K562 (cell line): Measurements from ENCODE around the gene ZBTB9. TPM values are rescaled to one million over a fixed set of nuclear protein-coding genes. Genes with fewer than 3 reads are reported as not detected.

Experiments used
- CCAR2 ChIP-seq: fragments of 200-400 bp; formaldehyde crosslinking; IDR thresholded peaks from 2 replicates; pipeline ENCODE4 v1.6.1; 2017; ENCODE audit warnings: mild to moderate bottlenecking, low read depth, low read length
- CEBPB ChIP-seq: fragments of 450-650 bp; IDR thresholded peaks from 2 replicates; pipeline ENCODE4 v1.6.1; 2016; ENCODE audit warnings: missing genetic modification characterization, missing compliant biosample characterization
- E2F8 ChIP-seq: fragments of 450-650 bp; IDR thresholded peaks from 2 replicates; pipeline ENCODE4 v1.7.1; 2018; ENCODE audit warnings: mild to moderate bottlenecking, low read depth; ENCODE audit not compliant: partially characterized antibody
- ERF ChIP-seq: fragments of 450-650 bp; formaldehyde crosslinking; IDR thresholded peaks from 2 replicates; pipeline ENCODE4 v1.4.0; 2020; ENCODE audit warnings: mild to moderate bottlenecking, mixed read lengths
- FOXJ3 ChIP-seq: sonication (generic); formaldehyde crosslinking; IDR thresholded peaks from 2 replicates; pipeline ENCODE4 v1.4.0; 2020; ENCODE audit warnings: mild to moderate bottlenecking, missing genetic modification reagents
- GATA2 ChIP-seq: sonication (generic); formaldehyde crosslinking; IDR thresholded peaks from 2 replicates; pipeline ENCODE4 v1.4.0; 2020; ENCODE audit warnings: mild to moderate bottlenecking, missing genetic modification reagents
- JUNB ChIP-seq: fragments of 450-650 bp; formaldehyde crosslinking; conservative IDR thresholded peaks from 2 replicates; pipeline ENCODE4 v1.4.0; 2020; ENCODE audit warnings: mild to moderate bottlenecking
- KDM2B ChIP-seq: fragments of 250-450 bp; sonication (Bioruptor Pico); IDR thresholded peaks from 2 replicates; pipeline ENCODE4 v1.8.0; 2021; ENCODE audit warnings: mild to moderate bottlenecking, moderate library complexity
- NFE2L1 ChIP-seq: fragments of 450-650 bp; IDR thresholded peaks from 2 replicates; pipeline ENCODE4 v1.6.1; 2016; ENCODE audit warnings: missing genetic modification characterization, low read depth, mild to moderate bottlenecking, missing compliant biosample characterization, moderate library complexity, borderline replicate concordance
- NFYB ChIP-seq: IDR thresholded peaks from 2 replicates; pipeline ENCODE4 v1.6.1; 2011; ENCODE audit warnings: mild to moderate bottlenecking, moderate library complexity; ENCODE audit not compliant: insufficient read length; ENCODE audit errors: extremely low read depth
- PCBP2 ChIP-seq: fragments of 200-400 bp; formaldehyde crosslinking; IDR thresholded peaks from 2 replicates; pipeline ENCODE4 v1.6.1; 2018; ENCODE audit warnings: low read length, low read depth, mild to moderate bottlenecking, moderate library complexity; ENCODE audit not compliant: poor library complexity, severe bottlenecking
- PHB2 ChIP-seq: fragments of 450-650 bp; IDR thresholded peaks from 2 replicates; pipeline ENCODE4 v1.6.1; 2017; ENCODE audit warnings: low read depth
- PHTF2 ChIP-seq: fragments of 250-450 bp; sonication (Bioruptor Pico); IDR thresholded peaks from 2 replicates; pipeline ENCODE4 v1.5.0; 2021; ENCODE audit warnings: mild to moderate bottlenecking
- STAT5A ChIP-seq: IDR thresholded peaks from 2 replicates; pipeline ENCODE4 v1.6.1; 2012; ENCODE audit warnings: low read length, inconsistent platforms, borderline replicate concordance
- TOE1 ChIP-seq, 2 experiments: fragments of 450-650 bp in 1 of 2; sonication (generic) in 1 of 2; formaldehyde crosslinking in 1 of 2; IDR thresholded peaks; 2 replicates each; pipeline versions ENCODE4 v1.7.1 to v1.8.0; 2016 to 2022; ENCODE audit warnings: borderline replicate concordance in 2 of 2, mild to moderate bottlenecking in 2 of 2, antibody characterized with exemption in 1 of 2, inconsistent platforms in 1 of 2, low read depth in 1 of 2, missing genetic modification reagents in 1 of 2, moderate library complexity in 1 of 2
- ZNF134 ChIP-seq: fragments of 250-450 bp; sonication (Bioruptor Pico); conservative IDR thresholded peaks from 2 replicates; pipeline ENCODE4 v1.4.0; 2020
- ZNF174 ChIP-seq: fragments of 250-450 bp; sonication (Bioruptor Pico); IDR thresholded peaks from 2 replicates; pipeline ENCODE4 v1.4.0; 2020; ENCODE audit warnings: mild to moderate bottlenecking
- ZNF316 ChIP-seq: fragments of 450-650 bp; IDR thresholded peaks from 2 replicates; pipeline ENCODE4 v1.6.1; 2016
- ZNF512 ChIP-seq: IDR thresholded peaks from 2 replicates; pipeline ENCODE4 v1.6.1; 2016; ENCODE audit warnings: missing genetic modification characterization, missing compliant biosample characterization
- ZNF583 ChIP-seq: fragments of 250-450 bp; sonication (Bioruptor Pico); IDR thresholded peaks from 2 replicates; pipeline ENCODE4 v1.4.0; 2020
- polyA plus RNA-seq, 8 experiments: library from polyadenylated mRNA; depleted of rRNA in 4 of 8; stranded (reverse) in 5 of 8; unstranded in 3 of 8; fragments of >200 nt; fragmentation: Nextera tagmentation in 2 of 8; fragmentation: Illumina TruSeq in 1 of 8; extraction: Ambion mirVana in 2 of 8; extraction: Trizol in 1 of 8; gene quantifications; 2 replicates each; pipeline versions ENCODE4 v1.2.1 to v1.2.3, GENCODE V29; 2011 to 2014; ENCODE audit warnings: inconsistent platforms in 1 of 8, missing spikeins in 1 of 8
- total RNA-seq, 7 experiments: library from RNA; depleted of rRNA in 6 of 7; stranded (reverse); fragments of >200 nt in 6 of 7; fragmentation: Illumina TruSeq in 2 of 7; extraction: Trizol in 2 of 7; gene quantifications; 2 replicates each; pipeline versions ENCODE4 v1.2.1 to v1.2.3, GENCODE V29; 2011 to 2021; ENCODE audit warnings: low replicate concordance in 1 of 7

ZBTB9 gene
- total and polyA plus RNA-seq, 9 of the 15 experiments (the other 6 are each of a cell fraction or from before 2014, with no cell fraction given), result 1.9 to 19.5 (median 10.4) TPM

- TF ChIP-seq CEBPB (no peak), ZNF583 (peak; percentile 6; the same call in 1 of the 2 replicates), ERF (CRISPR knock-in tag) (no peak; the same call in 1 of the 2 replicates), CCAR2 (no peak), NFE2L1 (tag) (no peak), ZNF316 (no peak), ZNF174 (CRISPR knock-in tag) (no peak), KDM2B (CRISPR knock-in tag) (no peak), E2F8 (no peak), STAT5A (0 out of 2 replicates have a peak, but pooled peaks have one; percentile 2), PHTF2 (CRISPR knock-in tag) (no peak), PHB2 (no peak), GATA2 (no peak), PCBP2 (no peak), NFYB (no peak), JUNB (no peak), ZNF134 (CRISPR knock-in tag) (no peak; the same call in 1 of the 2 replicates), FOXJ3 (CRISPR knock-in tag) (no peak), ZNF512 (tag) (no peak), TOE1 (IDR thresholded peaks at IDR 0.05; ENCODE audit: borderline replicate concordance) (no peak), TOE1 (CRISPR knock-in tag; IDR thresholded peaks at IDR 0.05; ENCODE audit: borderline replicate concordance, low read depth) (no peak)
These were observed 35.6 kb upstream of the ZBTB9 start (continued) for GRCh38 chr6:33418690-33419291.
